Measurements from ENCODE around the gene SLC1A1.
"Not testable (repeated sequence)": the region's sequence is repeated elsewhere in the genome, so short reads cannot be mapped to it uniquely, and the experiment has no call there.

SLC1A1 gene

DNA sequence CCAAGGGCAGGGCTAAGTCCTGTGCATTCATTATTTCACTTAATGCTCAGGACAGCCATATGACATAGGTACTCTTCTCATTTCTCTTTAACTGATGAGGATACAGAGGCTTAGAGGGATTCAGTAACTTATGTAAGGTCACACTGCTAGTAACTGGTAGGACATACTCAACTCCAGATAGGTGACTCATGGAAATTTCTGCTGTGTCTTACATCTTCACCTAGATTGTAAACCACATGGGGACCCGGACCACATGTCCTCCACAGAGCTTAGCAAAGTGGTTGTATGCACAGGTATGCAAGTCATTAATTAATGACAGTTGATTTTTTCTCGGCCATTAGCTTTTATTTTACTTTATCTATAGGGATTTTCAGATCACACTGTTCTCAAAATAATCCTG is 29.3 kb downstream of the SLC1A1 start:
- Histone ChIP-seq H2BK120ac (ENCODE audit: insufficient read depth, low read length, poor library complexity) (no peak overlapping the region), H3K9ac (ENCODE audit: low read length) (no peak overlapping the region)
- no CpG with 5 or more reads among the region's 2 CpGs for WGBS (ENCODE audit: extremely low coverage, insufficient coverage, insufficient read length)

GRCh38 chr9:4520055-4520454 is 29.8 kb downstream of the SLC1A1 start:
- Histone ChIP-seq H3K4me2 (ENCODE audit: low read length) (no peak overlapping the region), H4K8ac (ENCODE audit: low read depth, low read length) (no peak overlapping the region), H2BK5ac (ENCODE audit: low read depth, low read length, poor library complexity) (no peak overlapping the region), H4K12ac (ENCODE audit: low read depth, low read length) (no peak overlapping the region), H3K79me1 (ENCODE audit: low read length) (no peaks in the 10 kb centered on the region), H3K9ac (ENCODE audit: low read length) (no peak overlapping the region), H3K4ac (ENCODE audit: low read depth, low read length) (no peak overlapping the region), H2AK5ac (ENCODE audit: low read length) (no peak overlapping the region), H3K18ac (ENCODE audit: low read length) (no peak overlapping the region), H2BK12ac (ENCODE audit: low read length) (no peak overlapping the region), H3K36me3 (ENCODE audit: control insufficient read depth in 1 of 2, insufficient read depth in 2 of 2, low read length in 2 of 2) (no peaks in the 10 kb centered on the region), H3K4me1 (ENCODE audit: control insufficient read depth in 1 of 2, insufficient read depth in 2 of 2, low read length in 2 of 2) (no peaks in the 10 kb centered on the region), H3K27ac (ENCODE audit: low read depth, low read length) (no peak overlapping the region), H3K9me3 (ENCODE audit: insufficient read depth, low read depth, low read length) (no peaks in the 10 kb centered on the region), H3K14ac (ENCODE audit: low read length) (no peak overlapping the region), H3K4me3 (ENCODE audit: low read depth, low read length) (no peak overlapping the region), H3K79me2 (ENCODE audit: control insufficient read depth, insufficient read depth, low read length, poor library complexity) (no peaks in the 10 kb centered on the region), H3K27me3 (ENCODE audit: insufficient read depth, low read length) (no peaks in the 10 kb centered on the region), H2AFZ (ENCODE audit: insufficient read depth, low read length, poor library complexity) (no peak overlapping the region), H2BK120ac (ENCODE audit: insufficient read depth, low read length, poor library complexity) (no peak overlapping the region), H4K91ac (ENCODE audit: low read depth, low read length) (no peak overlapping the region), H3K23ac (ENCODE audit: low read length) (no peak overlapping the region)
- DNase-seq: no peak
- WGBS (ENCODE audit: extremely low coverage, insufficient coverage, insufficient read length): no CpG with 5 or more reads among the region's 2 CpGs

More for the DNA sequence above, 29.3 kb downstream of the SLC1A1 start:
- Histone ChIP-seq H3K27me3 (ENCODE audit: insufficient read depth, low read length) (no peaks in the 10 kb centered on the region), H2AFZ (ENCODE audit: insufficient read depth, low read length, poor library complexity) (no peak overlapping the region), H3K36me3 (ENCODE audit: control insufficient read depth in 1 of 2, insufficient read depth in 2 of 2, low read length in 2 of 2) (no peaks in the 10 kb centered on the region), H3K4me1 (ENCODE audit: control insufficient read depth in 1 of 2, insufficient read depth in 2 of 2, low read length in 2 of 2) (no peaks in the 10 kb centered on the region), H3K27ac (ENCODE audit: low read depth, low read length) (no peak overlapping the region), H3K4ac (ENCODE audit: low read depth, low read length) (no peak overlapping the region), H2BK5ac (ENCODE audit: low read depth, low read length, poor library complexity) (no peak overlapping the region), H3K79me1 (ENCODE audit: low read length) (no peaks in the 10 kb centered on the region), H3K4me3 (ENCODE audit: low read depth, low read length) (no peak overlapping the region), H3K23ac (ENCODE audit: low read length) (no peak overlapping the region), H2BK12ac (ENCODE audit: low read length) (no peak overlapping the region), H3K14ac (ENCODE audit: low read length) (no peak overlapping the region), H3K4me2 (ENCODE audit: low read length) (no peak overlapping the region), H2AK5ac (ENCODE audit: low read length) (no peak overlapping the region), H4K8ac (ENCODE audit: low read depth, low read length) (no peak overlapping the region), H4K91ac (ENCODE audit: low read depth, low read length) (no peak overlapping the region), H3K9me3 (ENCODE audit: insufficient read depth, low read depth, low read length) (no peaks in the 10 kb centered on the region), H3K18ac (ENCODE audit: low read length) (no peak overlapping the region), H3K79me2 (ENCODE audit: control insufficient read depth, insufficient read depth, low read length, poor library complexity) (no peaks in the 10 kb centered on the region), H4K12ac (ENCODE audit: low read depth, low read length) (no peak overlapping the region)
- no peak for DNase-seq

DNA sequence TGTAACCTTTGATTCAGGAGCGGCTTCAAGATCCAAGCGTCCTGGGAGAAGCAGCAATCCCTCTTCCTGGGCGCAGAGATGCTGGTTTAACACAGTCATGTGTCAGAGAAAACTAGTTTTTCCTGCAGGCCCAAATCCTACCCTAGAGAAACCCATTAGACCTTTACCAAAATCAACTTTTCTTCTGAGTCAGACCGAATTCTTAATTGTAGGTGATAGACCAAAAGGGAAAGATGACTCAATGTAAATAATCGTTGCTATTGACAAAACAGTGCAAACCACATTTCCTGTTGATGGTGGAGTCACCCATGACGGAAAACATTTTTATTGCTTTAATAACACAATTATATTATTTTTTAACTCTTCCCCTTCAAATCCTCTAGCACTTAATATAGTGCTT is 40.1 kb downstream of the SLC1A1 start:
- H4K8ac ChIP-seq (ENCODE audit: low read depth, low read length): no peak overlapping the region
- H3K14ac ChIP-seq (ENCODE audit: low read length): no peak overlapping the region
- no peak overlapping the region for H3K27ac ChIP-seq (ENCODE audit: low read depth, low read length)
- H3K36me3 ChIP-seq (ENCODE audit: control insufficient read depth in 1 of 2, insufficient read depth in 2 of 2, low read length in 2 of 2): no peaks in the 10 kb centered on the region
- H3K9me3 ChIP-seq (ENCODE audit: insufficient read depth, low read depth, low read length): no peaks in the 10 kb centered on the region
- WGBS (ENCODE audit: extremely low coverage, insufficient coverage, insufficient read length): no CpG with 5 or more reads among the region's 6 CpGs
- DNase-seq: no peak
- no peak overlapping the region for H2BK120ac ChIP-seq (ENCODE audit: insufficient read depth, low read length, poor library complexity)
- no peak overlapping the region for H3K23ac ChIP-seq (ENCODE audit: low read length)
- no peaks in the 10 kb centered on the region for H3K27me3 ChIP-seq (ENCODE audit: insufficient read depth, low read length)
- no peak overlapping the region for H2BK5ac ChIP-seq (ENCODE audit: low read depth, low read length, poor library complexity)
- H3K4me1 ChIP-seq (ENCODE audit: control insufficient read depth in 1 of 2, insufficient read depth in 2 of 2, low read length in 2 of 2): no peaks in the 10 kb centered on the region
- no peak overlapping the region for H3K18ac ChIP-seq (ENCODE audit: low read length)
- H3K4me2 ChIP-seq (ENCODE audit: low read length): no peak overlapping the region
- H3K4me3 ChIP-seq (ENCODE audit: low read depth, low read length): no peak overlapping the region
- H4K12ac ChIP-seq (ENCODE audit: low read depth, low read length): no peak overlapping the region
- H3K79me1 ChIP-seq (ENCODE audit: low read length): no peaks in the 10 kb centered on the region
- H2AFZ ChIP-seq (ENCODE audit: insufficient read depth, low read length, poor library complexity): no peak overlapping the region
- no peak overlapping the region for H2BK12ac ChIP-seq (ENCODE audit: low read length)
- H3K79me2 ChIP-seq (ENCODE audit: control insufficient read depth, insufficient read depth, low read length, poor library complexity): no peaks in the 10 kb centered on the region
- H3K9ac ChIP-seq (ENCODE audit: low read length): no peak overlapping the region
- no peak overlapping the region for H3K4ac ChIP-seq (ENCODE audit: low read depth, low read length)
- H4K91ac ChIP-seq (ENCODE audit: low read depth, low read length): no peak overlapping the region
- H2AK5ac ChIP-seq (ENCODE audit: low read length): no peak overlapping the region

DNA sequence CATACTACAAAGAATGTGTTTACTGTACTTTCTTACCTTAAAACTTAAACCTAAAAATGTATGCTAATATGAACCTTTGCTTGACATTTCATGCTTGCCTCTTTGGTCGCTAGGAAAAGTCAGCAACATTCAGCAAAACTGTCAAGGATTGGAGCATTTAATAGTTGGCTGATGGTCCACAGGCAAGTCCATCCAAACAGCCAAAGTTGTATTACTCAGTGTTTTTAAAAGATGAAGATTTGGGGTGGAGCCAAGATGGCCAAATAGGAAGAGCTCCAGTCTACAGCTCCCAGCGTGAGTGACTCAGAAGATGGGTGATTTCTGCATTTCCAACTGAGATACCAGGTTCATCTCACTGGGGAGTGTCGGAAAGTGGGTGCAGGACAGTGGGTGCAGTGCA is 40.6 kb downstream of the SLC1A1 start:
- H3K79me2 ChIP-seq (ENCODE audit: control insufficient read depth, insufficient read depth, low read length, poor library complexity); H3K14ac ChIP-seq (ENCODE audit: low read length); H3K18ac ChIP-seq (ENCODE audit: low read length); H2AFZ ChIP-seq (ENCODE audit: insufficient read depth, low read length, poor library complexity); H3K36me3 ChIP-seq (ENCODE audit: control insufficient read depth in 1 of 2, insufficient read depth in 2 of 2, low read length in 2 of 2); H2BK12ac ChIP-seq (ENCODE audit: low read length); H3K9ac ChIP-seq (ENCODE audit: low read length); H3K27ac ChIP-seq (ENCODE audit: low read depth, low read length); H4K91ac ChIP-seq (ENCODE audit: low read depth, low read length); H3K27me3 ChIP-seq (ENCODE audit: insufficient read depth, low read length); H2BK5ac ChIP-seq (ENCODE audit: low read depth, low read length, poor library complexity); H4K12ac ChIP-seq (ENCODE audit: low read depth, low read length); H2BK120ac ChIP-seq (ENCODE audit: insufficient read depth, low read length, poor library complexity); H3K23ac ChIP-seq (ENCODE audit: low read length); H3K79me1 ChIP-seq (ENCODE audit: low read length); H3K4me3 ChIP-seq (ENCODE audit: low read depth, low read length); H3K9me3 ChIP-seq (ENCODE audit: insufficient read depth, low read depth, low read length); H2AK5ac ChIP-seq (ENCODE audit: low read length); H3K4me1 ChIP-seq (ENCODE audit: control insufficient read depth in 1 of 2, insufficient read depth in 2 of 2, low read length in 2 of 2); H3K4ac ChIP-seq (ENCODE audit: low read depth, low read length); H4K8ac ChIP-seq (ENCODE audit: low read depth, low read length); H3K4me2 ChIP-seq (ENCODE audit: low read length); DNase-seq: not testable (repeated sequence)
- WGBS (ENCODE audit: extremely low coverage, insufficient coverage, insufficient read length): no CpG with 5 or more reads among the region's 3 CpGs
